Activated T-cell treated with anti-CD3 and anti-CD28 coated beads, Interleukin-2, amount 50 U/mL, for 72 hours (primary cell): Measurements from ENCODE around the gene SH3TC1. TPM values are rescaled to one million over a fixed set of nuclear protein-coding genes. Genes with fewer than 3 reads are reported as not detected.

ENCODE experiments used
- ATAC-seq, 2 donors: fragments of 150-1000 bp; cut with Tn5 transposase; replicated peaks in 1 of 2; 2 replicates each; pipeline ENCODE4 v1.10.0; 2021; ENCODE audit warnings: moderate library complexity in 2 of 2, mild to moderate bottlenecking in 1 of 2
- DNase-seq, 2 donors: peaks; one replicate each; pipeline ENCODE4 v3.0.0; 2021 to 2022; ENCODE audit warnings: mixed read lengths in 1 of 2
- H3K27ac Mint-ChIP-seq: one replicate; pipeline ENCODE4 v1.8.0; 2022; ENCODE audit warnings: mild to moderate bottlenecking, moderate library complexity, mixed read lengths
- H3K27me3 Mint-ChIP-seq: one replicate; pipeline ENCODE4 v1.8.0; 2022; ENCODE audit warnings: low read depth, mixed read lengths
- H3K36me3 Mint-ChIP-seq, 2 donors: one replicate each; pipeline ENCODE4 v1.8.0; 2022; ENCODE audit warnings: mixed read lengths in 2 of 2, mild to moderate bottlenecking in 1 of 2; ENCODE audit not compliant: insufficient read depth in 2 of 2
- H3K4me1 Mint-ChIP-seq: one replicate; pipeline ENCODE4 v1.8.0; 2022; ENCODE audit warnings: low read depth, mixed read lengths
- H3K4me3 Mint-ChIP-seq, 2 donors: one replicate each; pipeline ENCODE4 v1.8.0; 2022; ENCODE audit warnings: mild to moderate bottlenecking in 2 of 2, mixed read lengths in 2 of 2, moderate library complexity in 2 of 2
- H3K9me3 Mint-ChIP-seq, 2 donors: one replicate each; pipeline ENCODE4 v1.8.0; 2022; ENCODE audit warnings: mixed read lengths in 2 of 2
- total RNA-seq, 2 donors: library from RNA; stranded (reverse); gene quantifications; one replicate each; pipeline ENCODE4 v1.2.3, GENCODE V29; 2022

SH3TC1 gene
- total RNA-seq, 2 donors from 2014 or later, result 15.2 to 39.0 TPM

- Mint-ChIP-seq H3K4me3 (peak within 1 kb of the TSS; percentile 96 to 98), H3K27ac (peak within 1 kb of the TSS; percentile 43), H3K36me3 (no peaks in the 10 kb centered on the region), H3K4me1 (peaks cover 4% of the 10 kb centered on the region), H3K9me3 (no peaks in the 10 kb centered on the region), H3K27me3 (peaks cover 7% of the 10 kb centered on the region)
- ATAC-seq (peak; percentile 98 to 99), DNase-seq (peak; percentile 98 to 99)
Observed at GRCh38 chr4:8158710-8159536, 40.2 kb upstream of the SH3TC1 start, which contains the start of gene ABLIM2. TSS of gene ABLIM2 (minus strand) at chr4:8158813. CDS start at chr4:8158689, 124 bp downstream.

GRCh38 chr4:8159537-8160232 is 39.4 kb upstream of the SH3TC1 start:
- ATAC-seq, result no peak
- H3K36me3 Mint-ChIP-seq, result no peaks in the 10 kb centered on the region
- H3K9me3 Mint-ChIP-seq, result no peaks in the 10 kb centered on the region
- no peak for DNase-seq
- H3K27me3 Mint-ChIP-seq, result peaks cover 7% of the 10 kb centered on the region
- no peak overlapping the region for H3K27ac Mint-ChIP-seq
- peaks cover 4% of the 10 kb centered on the region for H3K4me1 Mint-ChIP-seq
- peak overlapping the region; percentile 61 to 96 for H3K4me3 Mint-ChIP-seq

GRCh38 chr4:8160233-8160560 is 38.9 kb upstream of the SH3TC1 start:
- H3K4me1 Mint-ChIP-seq, result peaks cover 4% of the 10 kb centered on the region
- no peaks in the 10 kb centered on the region for H3K36me3 Mint-ChIP-seq
- no peaks in the 10 kb centered on the region for H3K9me3 Mint-ChIP-seq
- DNase-seq (no peak), ATAC-seq (no peak)
- no peak overlapping the region for H3K27ac Mint-ChIP-seq
- peak overlapping the region; percentile 61 to 96 for H3K4me3 Mint-ChIP-seq
- peaks cover 7% of the 10 kb centered on the region for H3K27me3 Mint-ChIP-seq

GRCh38 chr4:8160572-8160971 is 38.5 kb upstream of the SH3TC1 start:
- DNase-seq, result no peak
- peaks cover 7% of the 10 kb centered on the region for H3K27me3 Mint-ChIP-seq
- no peak overlapping the region for H3K27ac Mint-ChIP-seq
- no peaks in the 10 kb centered on the region for H3K36me3 Mint-ChIP-seq
- peaks cover 4% of the 10 kb centered on the region for H3K4me1 Mint-ChIP-seq
- H3K4me3 Mint-ChIP-seq, result peak overlapping the region in 1 of 2 donors; percentile 61
- no peaks in the 10 kb centered on the region for H3K9me3 Mint-ChIP-seq
- no peak for ATAC-seq

- Mint-ChIP-seq H3K4me1 (peaks cover 4% of the 10 kb centered on the region), H3K36me3 (no peaks in the 10 kb centered on the region), H3K4me3 (no peak overlapping the region), H3K9me3 (peaks cover 0 to 3% of the 10 kb centered on the region in 2 donors), H3K27ac (no peak overlapping the region), H3K27me3 (peaks cover 8% of the 10 kb centered on the region)
- DNase-seq (no peak), ATAC-seq (no peak)
Observed at GRCh38 chr4:8162625-8163024, 36.5 kb upstream of the SH3TC1 start.

- Mint-ChIP-seq H3K36me3 (no peaks in the 10 kb centered on the region), H3K4me1 (peaks cover 4% of the 10 kb centered on the region), H3K27me3 (peaks cover 7% of the 10 kb centered on the region), H3K9me3 (peaks cover 0 to 3% of the 10 kb centered on the region in 2 donors), H3K4me3 (no peak overlapping the region), H3K27ac (no peak overlapping the region)
- no peak for DNase-seq
- no peak for ATAC-seq
Observed at GRCh38 chr4:8163026-8163425, 36.1 kb upstream of the SH3TC1 start.

GRCh38 chr4:8163436-8164193 is 35.5 kb upstream of the SH3TC1 start:
- Mint-ChIP-seq H3K4me3 (no peak overlapping the region), H3K9me3 (peaks cover 3% of the 10 kb centered on the region in 2 donors), H3K27ac (no peak overlapping the region), H3K36me3 (no peaks in the 10 kb centered on the region), H3K4me1 (peaks cover 4% of the 10 kb centered on the region), H3K27me3 (peaks cover 7% of the 10 kb centered on the region)
- no peak for DNase-seq
- no peak for ATAC-seq

GRCh38 chr4:8164194-8164565 is 34.9 kb upstream of the SH3TC1 start:
- Mint-ChIP-seq H3K27me3 (peaks cover 7% of the 10 kb centered on the region), H3K4me3 (no peak overlapping the region), H3K36me3 (no peaks in the 10 kb centered on the region), H3K4me1 (peaks cover under 1% of the 10 kb centered on the region), H3K27ac (no peak overlapping the region), H3K9me3 (peaks cover 3 to 6% of the 10 kb centered on the region in 2 donors)
- ATAC-seq, result no peak
- no peak for DNase-seq

- Mint-ChIP-seq H3K9me3 (peaks cover 3 to 6% of the 10 kb centered on the region in 2 donors), H3K27ac (no peak overlapping the region), H3K36me3 (no peaks in the 10 kb centered on the region), H3K4me3 (no peak overlapping the region), H3K27me3 (peaks cover 7% of the 10 kb centered on the region), H3K4me1 (no peaks in the 10 kb centered on the region)
- DNase-seq (no peak), ATAC-seq (no peak)
Observed at GRCh38 chr4:8164687-8165086, 34.4 kb upstream of the SH3TC1 start.

GRCh38 chr4:8165374-8165896 is 33.7 kb upstream of the SH3TC1 start:
- Mint-ChIP-seq H3K36me3 (no peaks in the 10 kb centered on the region), H3K4me1 (no peaks in the 10 kb centered on the region), H3K9me3 (peaks cover 3 to 6% of the 10 kb centered on the region in 2 donors), H3K27ac (no peak overlapping the region), H3K27me3 (peaks cover 7% of the 10 kb centered on the region), H3K4me3 (no peak overlapping the region)
- no peak for ATAC-seq
- DNase-seq, result no peak

- Mint-ChIP-seq H3K4me3 (no peak overlapping the region), H3K4me1 (no peaks in the 10 kb centered on the region), H3K27me3 (peaks cover 14% of the 10 kb centered on the region), H3K36me3 (no peaks in the 10 kb centered on the region), H3K27ac (no peak overlapping the region), H3K9me3 (peaks cover 3 to 6% of the 10 kb centered on the region in 2 donors)
- DNase-seq (no peak), ATAC-seq (no peak)
Observed at GRCh38 chr4:8167291-8167690, 31.8 kb upstream of the SH3TC1 start.

- Mint-ChIP-seq H3K4me3 (no peak overlapping the region), H3K36me3 (no peaks in the 10 kb centered on the region), H3K27me3 (peaks cover 14% of the 10 kb centered on the region), H3K27ac (no peak overlapping the region), H3K4me1 (no peaks in the 10 kb centered on the region), H3K9me3 (peaks cover 3 to 6% of the 10 kb centered on the region in 2 donors)
- DNase-seq (no peak), ATAC-seq (no peak)
Observed at GRCh38 chr4:8167815-8168214, 31.3 kb upstream of the SH3TC1 start.

- Mint-ChIP-seq H3K4me3 (no peak overlapping the region), H3K36me3 (no peaks in the 10 kb centered on the region), H3K4me1 (no peaks in the 10 kb centered on the region), H3K9me3 (peaks cover 3 to 6% of the 10 kb centered on the region in 2 donors), H3K27me3 (peaks cover 14% of the 10 kb centered on the region), H3K27ac (no peak overlapping the region)
- ATAC-seq, result no peak
- DNase-seq, result no peak
Observed at GRCh38 chr4:8168232-8168631, 30.9 kb upstream of the SH3TC1 start.
